SK-MEL-5 (cell line): ENCODE data around the gene CA10. TPM values are rescaled to one million over a fixed set of nuclear protein-coding genes. Genes with fewer than 3 reads are reported as not detected.

Experiments
- DNase-seq: peaks from one replicate; pipeline ENCODE4 v3.0.0-alpha.2; 2016; ENCODE audit warnings: low read depth, low spot score
- in situ Hi-C: cut with HindIII; loops from 2 replicates; pipeline ENCODE4 v1.10.0; 2016; ENCODE audit warnings: low sequenced_read_pairs, high pct_unique_total_duplicates, low pct_unique_long_range_greater_than_20kb
- total RNA-seq: library from RNA; depleted of rRNA; stranded (reverse); fragments of >200 nt; shearing (Covaris generic); gene quantifications from 2 replicates; pipeline ENCODE4 v1.2.3, GENCODE V29; 2014

The CA10 gene
- total RNA-seq, 1 experiment from 2014 or later, result not detected

GRCh38 chr17:51817955-51818354, 340.6 kb downstream of the CA10 start:
- no peak for DNase-seq

GRCh38 chr17:51817117-51817516, 341.4 kb downstream of the CA10 start:
- in situ Hi-C loops, result no loop called here
- no peak for DNase-seq

More at GRCh38 chr17:51817955-51818354, 340.6 kb downstream of the CA10 start:
- in situ Hi-C loops, result no loop called here

DNA sequence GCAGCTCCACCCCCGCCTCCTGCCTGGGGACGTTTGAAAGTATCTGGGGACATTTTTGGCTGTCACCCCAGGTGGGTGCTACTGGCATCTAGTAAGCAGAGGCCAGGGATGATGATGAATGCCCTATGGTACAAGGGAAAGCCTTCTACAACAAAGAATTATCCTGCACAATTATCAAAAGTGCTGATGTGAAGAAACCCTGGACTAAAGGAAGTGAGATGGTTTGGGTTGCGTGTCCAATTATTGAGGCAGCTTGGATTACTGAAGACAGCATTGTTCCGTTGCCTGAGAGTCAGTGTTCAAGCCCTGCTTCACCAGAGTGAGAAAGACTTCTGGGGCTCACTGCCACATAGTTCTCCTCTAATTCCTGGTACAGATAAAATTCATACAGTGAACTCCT, 343.4 kb downstream of the CA10 start:
- in situ Hi-C loops, result no loop called here
- no peak for DNase-seq

GRCh38 chr17:51814521-51814920, 344.0 kb downstream of the CA10 start:
- DNase-seq, result no peak
- in situ Hi-C loops, result no loop called here

- DNase-seq, result no peak
- in situ Hi-C loops, result no loop called here
These were observed 344.7 kb downstream of the CA10 start for GRCh38 chr17:51813784-51814174.

GRCh38 chr17:51813140-51813783, 345.3 kb downstream of the CA10 start:
- in situ Hi-C loops, result no loop called here

DNA sequence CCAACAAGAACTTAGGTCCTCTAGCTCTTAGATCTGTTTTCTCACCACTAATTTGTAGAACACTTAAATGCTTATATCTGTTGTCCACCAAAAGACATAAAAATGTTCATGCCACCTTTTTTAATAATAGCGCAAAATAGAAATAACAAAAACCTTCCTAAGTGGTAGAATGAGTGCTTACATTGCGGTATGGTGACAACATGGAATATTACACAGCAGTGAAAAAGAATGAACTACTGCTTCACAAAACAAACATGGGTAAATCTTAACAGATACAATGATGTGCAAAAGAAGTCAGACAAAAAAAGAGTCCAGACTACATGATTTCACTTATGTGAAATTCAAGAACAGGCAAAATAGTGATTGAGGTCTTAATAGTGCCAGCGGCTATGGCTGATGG, 351.1 kb downstream of the CA10 start:
- in situ Hi-C loops, result no loop called here
- DNase-seq, result no peak

More at GRCh38 chr17:51813140-51813783, 345.3 kb downstream of the CA10 start:
- DNase-seq, result no peak

DNA sequence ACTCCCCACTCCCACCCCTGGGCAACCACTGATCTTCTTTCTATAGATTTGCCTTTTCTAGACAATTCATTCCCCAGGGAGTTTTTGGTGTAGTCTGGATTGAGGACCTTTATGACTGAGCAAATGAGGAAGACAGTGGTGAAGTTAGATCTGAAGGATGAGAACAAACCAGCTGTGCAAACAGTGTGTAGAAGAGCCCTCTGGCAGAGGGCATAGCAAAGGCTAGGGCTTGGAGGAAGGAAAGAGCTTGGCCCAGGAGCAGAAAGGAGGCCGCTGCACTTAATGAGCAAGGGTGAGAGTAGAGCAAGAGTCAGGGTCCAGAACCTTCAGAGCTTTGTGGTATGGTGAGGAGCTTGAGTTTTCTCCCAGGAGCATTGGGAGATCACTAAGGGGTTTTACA, 352.7 kb downstream of the CA10 start:
- in situ Hi-C loops, result no loop called here
- no peak for DNase-seq

- no peak for DNase-seq
- in situ Hi-C loops, result no loop called here
These were observed 353.3 kb downstream of the CA10 start for GRCh38 chr17:51805185-51805584.

DNA sequence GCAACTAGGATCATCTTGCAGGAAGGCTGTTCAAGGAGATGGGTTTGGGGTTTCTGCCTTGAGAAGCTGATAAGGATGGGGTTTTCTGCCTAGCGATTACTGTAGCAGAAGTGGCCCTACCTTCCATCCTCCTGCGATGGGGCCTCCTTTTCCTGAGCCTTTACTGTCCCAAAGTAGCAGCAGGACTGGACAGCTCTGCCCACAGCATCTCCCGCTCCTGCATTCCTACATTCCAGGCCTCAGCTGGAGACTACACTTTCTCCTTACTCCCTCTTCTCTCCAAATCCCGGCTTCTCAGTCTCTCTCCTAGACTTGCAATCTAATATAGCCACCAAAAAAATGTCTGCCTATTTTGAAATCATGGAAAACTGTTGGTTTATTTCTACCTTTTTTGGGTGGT, 355.4 kb downstream of the CA10 start:
- DNase-seq, result no peak
- in situ Hi-C loops, result no loop called here

- in situ Hi-C loops, result no loop called here
- no peak for DNase-seq
These were observed 356.0 kb downstream of the CA10 start for GRCh38 chr17:51802544-51802943.

GRCh38 chr17:51801626-51802025, 356.9 kb downstream of the CA10 start:
- in situ Hi-C loops, result no loop called here
- DNase-seq, result no peak

GRCh38 chr17:51799981-51800380, 358.5 kb downstream of the CA10 start:
- no peak for DNase-seq
- in situ Hi-C loops, result no loop called here

DNA sequence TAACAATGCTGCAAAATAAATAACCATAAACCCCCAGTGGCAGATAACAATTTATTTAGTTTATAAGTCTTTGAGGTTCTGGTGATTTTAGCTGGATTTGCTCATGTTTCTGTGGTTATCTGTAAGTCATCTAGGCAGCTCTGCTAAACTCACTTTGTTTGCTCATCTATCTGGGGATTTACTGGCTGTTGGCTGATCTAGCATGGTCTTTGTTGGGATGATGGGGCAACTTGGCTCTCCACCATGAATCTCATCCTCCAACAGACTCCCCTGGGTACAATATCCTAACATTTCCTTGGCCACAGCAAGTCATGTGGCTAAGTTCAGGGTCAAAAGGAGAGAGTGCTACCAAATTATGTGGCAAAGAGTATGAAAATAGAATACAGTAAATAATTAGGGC, 359.3 kb downstream of the CA10 start:
- in situ Hi-C loops, result no loop called here
- no peak for DNase-seq

DNA sequence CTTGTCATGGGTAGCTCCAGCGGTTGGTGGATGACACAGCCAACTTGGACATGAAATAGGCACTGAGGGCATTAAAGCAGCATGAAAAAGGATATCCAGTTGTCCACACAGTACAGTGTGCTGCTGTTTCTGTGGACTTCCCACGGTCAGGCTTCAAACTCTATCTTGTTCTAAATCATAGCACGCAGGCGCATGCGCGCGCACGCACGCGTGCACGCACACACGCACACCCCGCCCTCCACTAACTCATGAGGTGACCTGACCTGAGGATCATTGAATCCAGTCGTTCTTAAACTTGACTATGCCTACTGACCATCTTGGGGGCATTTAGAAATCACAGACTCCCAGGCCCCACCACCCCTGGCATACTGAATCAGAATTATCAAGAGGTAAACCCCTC, 361.4 kb downstream of the CA10 start:
- in situ Hi-C loops, result no loop called here
- DNase-seq, result no peak

GRCh38 chr17:51796026-51796425, 362.5 kb downstream of the CA10 start:
- in situ Hi-C loops, result no loop called here
- no peak for DNase-seq

DNA sequence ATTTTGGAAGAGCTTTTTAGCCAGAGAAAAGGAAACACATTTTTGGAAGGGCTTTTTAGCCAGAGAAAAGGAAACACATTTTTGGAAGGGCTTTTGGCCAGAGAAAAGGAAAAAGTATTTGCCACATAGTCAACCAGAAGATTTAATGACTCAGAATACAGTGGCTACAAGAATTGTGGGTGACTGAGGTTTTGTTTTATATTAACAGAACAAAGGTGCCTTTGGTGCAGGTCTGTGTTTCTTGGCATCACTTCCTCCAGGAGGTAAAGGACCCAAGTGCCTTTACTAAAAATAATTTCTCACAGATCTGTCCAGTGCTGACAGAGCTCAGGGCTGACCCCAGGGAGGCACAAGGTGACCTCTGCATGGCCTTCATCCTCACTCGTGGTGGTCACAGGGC, 363.1 kb downstream of the CA10 start:
- no peak for DNase-seq
- in situ Hi-C loops, result no loop called here

DNA sequence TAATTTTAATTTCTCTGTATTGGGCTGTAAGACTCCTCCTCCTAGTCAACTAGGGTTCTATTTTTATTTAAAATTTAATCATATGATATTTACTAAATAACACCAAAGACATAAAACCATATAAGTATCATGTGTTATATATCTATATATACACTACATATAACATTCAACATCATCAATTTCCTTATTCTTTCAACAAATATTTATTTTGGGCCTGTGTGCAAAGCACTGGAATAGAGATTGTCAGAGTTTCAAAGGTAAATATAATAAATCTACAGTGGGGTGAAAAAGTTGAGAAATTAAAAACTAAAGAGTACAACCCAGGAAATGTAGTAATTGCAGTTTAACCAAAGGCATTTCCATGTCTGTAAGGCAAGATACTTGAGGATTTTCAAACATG, 364.0 kb downstream of the CA10 start:
- in situ Hi-C loops, result no loop called here
- DNase-seq, result no peak

DNA sequence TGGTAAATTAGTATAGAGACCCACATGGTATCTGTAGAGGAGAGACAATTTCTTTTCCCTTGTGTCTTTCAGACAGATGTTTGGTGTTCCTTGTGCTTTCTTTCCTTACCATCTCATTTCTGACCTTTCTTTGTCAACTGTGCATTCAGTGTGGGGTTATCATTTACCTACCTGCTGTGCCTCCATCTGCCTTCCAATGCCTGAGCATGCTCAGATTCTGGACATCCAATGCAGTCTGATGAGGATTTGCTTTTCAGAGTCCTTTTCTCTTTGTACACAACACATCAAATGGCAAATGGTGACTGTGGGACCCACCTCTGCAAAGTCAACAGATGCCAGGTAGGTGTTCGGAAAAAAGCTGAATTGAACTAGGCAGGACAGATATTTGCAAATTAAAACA, 364.8 kb downstream of the CA10 start:
- no peak for DNase-seq
- in situ Hi-C loops, result no loop called here

- DNase-seq, result no peak
- in situ Hi-C loops, result no loop called here
These were observed 379.7 kb downstream of the CA10 start for GRCh38 chr17:51778842-51779241.
